Hepatic stellate cell (primary cell): Measurements from ENCODE around the gene DNAJB6.
A peak's percentile ranks its signal among the peaks of the same experiment; 100 is the strongest.
"Not testable (repeated sequence)": the region's sequence is repeated elsewhere in the genome, so short reads cannot be mapped to it uniquely, and the experiment has no call there.

Source experiments
- DNase-seq: peaks from one replicate; pipeline ENCODE4 v3.0.0; 2011; ENCODE audit warnings: low spot score

Gene DNAJB6

GRCh38 chr7:157323401-157323800 lies 13.4 kb upstream of the DNAJB6 start:
- no peak for DNase-seq

GRCh38 chr7:157329447-157329846 lies 7.4 kb upstream of the DNAJB6 start:
- no peak for DNase-seq

- not testable (repeated sequence) for DNase-seq
Observed at GRCh38 chr7:157330567-157330966, 6.2 kb upstream of the DNAJB6 start.

- not testable (repeated sequence) for DNase-seq
Observed at GRCh38 chr7:157331049-157331448, 5.8 kb upstream of the DNAJB6 start.

GRCh38 chr7:157335236-157335635 lies 1.6 kb upstream of the DNAJB6 start:
- no peak for DNase-seq

GRCh38 chr7:157335991-157336382 lies 817 bp upstream of the DNAJB6 start:
- no peak for DNase-seq

GRCh38 chr7:157337316-157338149 lies 729 bp downstream of the DNAJB6 start:
- peak; percentile 80 for DNase-seq

GRCh38 chr7:157339777-157340677 lies 3.2 kb downstream of the DNAJB6 start:
- DNase-seq, result peak; percentile 73

- peak; percentile 35 for DNase-seq
Observed at GRCh38 chr7:157347217-157347904, 10.6 kb downstream of the DNAJB6 start.

- no peak for DNase-seq
Observed at GRCh38 chr7:157348548-157348947, 11.7 kb downstream of the DNAJB6 start.

GRCh38 chr7:157352516-157352915 lies 15.7 kb downstream of the DNAJB6 start:
- no peak for DNase-seq

- DNase-seq, result no peak
Observed at GRCh38 chr7:157355784-157356511, 19.1 kb downstream of the DNAJB6 start.

GRCh38 chr7:157357129-157358040 lies 20.6 kb downstream of the DNAJB6 start:
- DNase-seq, result no peak

- DNase-seq, result no peak
Observed at GRCh38 chr7:157358041-157358752, 21.4 kb downstream of the DNAJB6 start.

- DNase-seq, result no peak
Observed at GRCh38 chr7:157358753-157359096, 21.9 kb downstream of the DNAJB6 start.

GRCh38 chr7:157359581-157359980 lies 22.8 kb downstream of the DNAJB6 start:
- no peak for DNase-seq

- DNase-seq, result no peak
Observed at GRCh38 chr7:157360483-157361025, 23.8 kb downstream of the DNAJB6 start.

- no peak for DNase-seq
Observed at GRCh38 chr7:157361537-157361936, 24.7 kb downstream of the DNAJB6 start.

GRCh38 chr7:157362729-157363128 lies 25.9 kb downstream of the DNAJB6 start:
- no peak for DNase-seq

GRCh38 chr7:157366722-157367121 lies 29.9 kb downstream of the DNAJB6 start:
- no peak for DNase-seq
